ENCODE data around the gene SAT1.

- TF ChIP-seq, protein P1, sequence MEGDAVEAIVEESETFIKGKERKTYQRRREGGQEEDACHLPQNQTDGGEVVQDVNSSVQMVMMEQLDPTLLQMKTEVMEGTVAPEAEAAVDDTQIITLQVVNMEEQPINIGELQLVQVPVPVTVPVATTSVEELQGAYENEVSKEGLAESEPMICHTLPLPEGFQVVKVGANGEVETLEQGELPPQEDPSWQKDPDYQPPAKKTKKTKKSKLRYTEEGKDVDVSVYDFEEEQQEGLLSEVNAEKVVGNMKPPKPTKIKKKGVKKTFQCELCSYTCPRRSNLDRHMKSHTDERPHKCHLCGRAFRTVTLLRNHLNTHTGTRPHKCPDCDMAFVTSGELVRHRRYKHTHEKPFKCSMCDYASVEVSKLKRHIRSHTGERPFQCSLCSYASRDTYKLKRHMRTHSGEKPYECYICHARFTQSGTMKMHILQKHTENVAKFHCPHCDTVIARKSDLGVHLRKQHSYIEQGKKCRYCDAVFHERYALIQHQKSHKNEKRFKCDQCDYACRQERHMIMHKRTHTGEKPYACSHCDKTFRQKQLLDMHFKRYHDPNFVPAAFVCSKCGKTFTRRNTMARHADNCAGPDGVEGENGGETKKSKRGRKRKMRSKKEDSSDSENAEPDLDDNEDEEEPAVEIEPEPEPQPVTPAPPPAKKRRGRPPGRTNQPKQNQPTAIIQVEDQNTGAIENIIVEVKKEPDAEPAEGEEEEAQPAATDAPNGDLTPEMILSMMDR (conservative IDR thresholded peaks at IDR 0.05; ENCODE audit: low read length): no peak
- no peak for TF ChIP-seq EZH2phosphoT487 (IDR thresholded peaks at IDR 0.05; ENCODE audit: borderline replicate concordance)
Observed at GRCh38 chrX:23826216-23826615, 43.2 kb downstream of the SAT1 start.
